Tibial artery (tissue), 4 donors: Measurements from ENCODE around the gene LAMA5.

Experiments
- DNase-seq, 2 donors: peaks; one replicate each; pipeline ENCODE4 v3.0.0-alpha.2; 2019
- H3K27ac ChIP-seq, 2 donors: fragments of 200-600 bp; sonication (generic) in 1 of 2; 1 replicate in 1 of 2; 2 replicates in 1 of 2; pipeline ENCODE4 v1.5.1; 2018 to 2019; ENCODE audit warnings: mild to moderate bottlenecking in 1 of 2
- H3K27me3 ChIP-seq, 2 donors: fragments of 200-600 bp; sonication (generic) in 1 of 2; one replicate each; pipeline versions ENCODE4 v1.5.1 to v1.6.0; 2016 to 2019
- H3K36me3 ChIP-seq, 3 donors: fragments of 200-600 bp; sonication (generic) in 2 of 3; one replicate each; pipeline ENCODE4 v1.5.1; 2016 to 2019; ENCODE audit warnings: mild to moderate bottlenecking in 2 of 3
- H3K4me1 ChIP-seq, 4 donors: fragments of 200-600 bp; sonication (generic) in 2 of 4; 1 replicate in 3 of 4; 2 replicates in 1 of 4; pipeline ENCODE4 v1.5.1; 2016 to 2019
- H3K4me3 ChIP-seq, 2 donors: fragments of 200-600 bp; sonication (generic) in 1 of 2; 1 replicate in 1 of 2; 2 replicates in 1 of 2; pipeline ENCODE4 v1.5.1; 2018 to 2019; ENCODE audit warnings: mild to moderate bottlenecking in 2 of 2
- H3K9me3 ChIP-seq, 3 donors: fragments of 200-600 bp; sonication (generic) in 1 of 3; one replicate each; pipeline ENCODE4 v1.5.1; 2016 to 2019
- CTCF ChIP-seq, 2 experiments: fragments of 200-600 bp in 1 of 2; fragments of 450-650 bp in 1 of 2; IDR thresholded peaks; one replicate each; pipeline ENCODE4 v1.5.1; 2017 to 2019; ENCODE audit warnings: antibody characterized with exemption in 2 of 2, mild to moderate bottlenecking in 1 of 2, moderate library complexity in 1 of 2
- intact Hi-C: fragments of 100-400 bp; cut with DNase I; formaldehyde crosslinking; loops from one replicate; pipeline ENCODE4 v1.15.0; 2023; ENCODE audit warnings: low total_unique reads

LAMA5 gene

GRCh38 chr20:62404761-62405107 lies 37.6 kb upstream of the LAMA5 start:
- H3K4me3 ChIP-seq: no peak overlapping the region
- no peak for TF ChIP-seq CTCF (IDR thresholded peaks at IDR 0.05)
- H3K27me3 ChIP-seq: peaks cover 0 to 20% of the 10 kb centered on the region in 2 donors
- H3K27ac ChIP-seq: no peak overlapping the region
- intact Hi-C loops: no loop called here
- DNase-seq: no peak
- peaks cover 0 to 47% (median 28%) of the 10 kb centered on the region in 4 donors for H3K4me1 ChIP-seq
- peaks cover 0 to 25% (median 0%) of the 10 kb centered on the region in 3 donors for H3K36me3 ChIP-seq
- no peaks in the 10 kb centered on the region for H3K9me3 ChIP-seq

DNA sequence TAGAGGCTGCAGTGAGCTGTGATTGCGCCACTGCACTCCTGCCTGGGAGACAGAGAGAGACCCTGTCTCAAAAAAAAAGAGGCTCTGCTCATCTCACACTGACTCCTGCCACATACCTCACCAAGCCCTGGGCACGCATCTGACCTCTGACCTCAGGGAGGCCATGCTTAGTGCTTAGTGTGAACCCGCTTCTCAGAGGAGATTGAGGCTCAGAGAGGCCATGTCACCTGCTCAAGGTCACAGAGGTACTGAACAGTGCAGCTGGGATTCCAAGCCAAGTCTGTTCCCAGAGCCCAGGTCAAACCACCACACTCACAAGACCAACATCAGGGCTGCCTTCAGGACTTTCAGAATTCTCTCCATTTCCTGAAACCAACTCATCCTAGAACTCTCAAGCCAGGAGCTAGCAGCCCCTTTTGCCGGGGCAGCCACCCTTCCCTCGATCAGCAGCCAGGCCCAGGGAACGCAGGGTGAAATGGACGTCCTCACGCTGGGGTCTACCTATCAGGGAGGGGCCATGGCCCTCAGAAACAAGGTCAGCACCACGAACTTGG lies 37.1 kb upstream of the LAMA5 start:
- intact Hi-C loops: no loop called here
- Histone ChIP-seq H3K27me3 (peaks cover 0 to 17% of the 10 kb centered on the region in 2 donors), H3K27ac (no peak overlapping the region), H3K4me3 (no peak overlapping the region), H3K36me3 (peaks cover 0 to 25% (median 0%) of the 10 kb centered on the region in 3 donors), H3K9me3 (no peaks in the 10 kb centered on the region), H3K4me1 (peaks cover 0 to 42% (median 27%) of the 10 kb centered on the region in 4 donors)
- no peak for TF ChIP-seq CTCF (IDR thresholded peaks at IDR 0.05)
- DNase-seq: no peak

DNA sequence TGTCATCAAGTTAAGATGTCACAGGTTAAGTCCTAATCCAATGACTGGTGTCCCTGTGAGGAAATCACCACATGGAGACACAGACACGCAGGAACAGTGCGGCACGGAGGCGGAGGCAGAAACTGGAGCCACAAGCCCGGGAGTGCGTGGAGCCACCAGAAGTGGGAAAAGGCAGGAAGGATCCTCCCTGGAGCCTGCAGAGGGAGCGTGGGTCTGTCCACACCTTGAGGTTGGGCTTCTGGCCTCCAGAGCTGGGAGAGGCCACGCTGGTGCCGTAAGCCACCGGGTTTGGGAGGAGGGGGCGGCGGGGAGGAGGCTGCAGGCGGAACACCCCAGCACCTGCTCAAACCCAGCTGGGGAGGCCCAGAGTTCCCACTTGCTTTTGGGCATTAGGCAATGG lies 36.2 kb upstream of the LAMA5 start:
- DNase-seq: no peak
- Histone ChIP-seq H3K27ac (no peak overlapping the region), H3K4me1 (peaks cover 0 to 34% (median 27%) of the 10 kb centered on the region in 4 donors), H3K4me3 (no peak overlapping the region), H3K9me3 (no peaks in the 10 kb centered on the region), H3K27me3 (peaks cover 0 to 8% of the 10 kb centered on the region in 2 donors), H3K36me3 (peaks cover 0 to 25% (median 0%) of the 10 kb centered on the region in 3 donors)
- TF ChIP-seq CTCF (IDR thresholded peaks at IDR 0.05): no peak
- intact Hi-C loops: no loop called here

- peaks cover 0 to under 1% of the 10 kb centered on the region in 2 donors for H3K27me3 ChIP-seq
- H3K4me1 ChIP-seq: peaks cover 0 to 27% (median 25%) of the 10 kb centered on the region in 4 donors
- no peak overlapping the region for H3K4me3 ChIP-seq
- TF ChIP-seq CTCF (IDR thresholded peaks at IDR 0.05): no peak
- intact Hi-C loops: no loop called here
- peaks cover 0 to 25% (median 0%) of the 10 kb centered on the region in 3 donors for H3K36me3 ChIP-seq
- no peak for DNase-seq
- no peak overlapping the region for H3K27ac ChIP-seq
- H3K9me3 ChIP-seq: no peaks in the 10 kb centered on the region
Measured at GRCh38 chr20:62402456-62403150, 35.5 kb upstream of the LAMA5 start.

DNA sequence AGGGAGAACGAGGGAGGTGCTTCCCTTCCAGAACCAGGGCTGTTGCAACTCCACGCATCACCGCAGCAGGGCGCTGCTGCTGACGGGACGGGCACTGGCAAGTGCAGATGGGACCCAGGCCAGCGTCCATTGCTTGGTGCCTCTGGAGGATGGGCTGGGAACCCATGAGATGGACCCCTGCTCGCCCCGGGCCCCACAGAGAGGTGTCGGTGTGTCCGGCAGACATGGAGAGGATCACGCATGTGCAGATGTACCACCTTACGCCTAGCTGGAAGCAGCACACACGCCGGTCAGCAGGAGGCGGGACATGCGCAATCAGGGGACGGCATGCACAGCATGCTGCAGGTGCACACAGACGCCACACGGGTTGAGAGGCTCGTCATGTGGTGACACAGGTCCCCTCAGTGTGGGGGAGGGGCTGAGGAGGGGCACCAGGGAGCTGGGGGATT lies 34.2 kb upstream of the LAMA5 start:
- no peaks in the 10 kb centered on the region for H3K9me3 ChIP-seq
- TF ChIP-seq CTCF (IDR thresholded peaks at IDR 0.05): no peak
- peaks cover 0 to 19% (median 17%) of the 10 kb centered on the region in 4 donors for H3K4me1 ChIP-seq
- no peaks in the 10 kb centered on the region for H3K27me3 ChIP-seq
- H3K27ac ChIP-seq: no peak overlapping the region
- DNase-seq: no peak
- peaks cover 0 to 30% (median 0%) of the 10 kb centered on the region in 3 donors for H3K36me3 ChIP-seq
- no peak overlapping the region for H3K4me3 ChIP-seq
- intact Hi-C loops: no loop called here
